Fibroblast of the aortic adventitia (primary cell): ENCODE measurements around the gene IGIP. TPM values are rescaled to one million over a fixed set of nuclear protein-coding genes. Genes with fewer than 3 reads are reported as not detected.

Experiments used
- DNase-seq: peaks from one replicate; pipeline ENCODE4 v3.0.0-alpha.2; 2010; ENCODE audit warnings: low read depth
- H3K4me3 ChIP-seq: 2 replicates; pipeline ENCODE4 v1.5.1; 2011; ENCODE audit warnings: low read depth, mild to moderate bottlenecking, control low read depth, low read length, moderate library complexity
- CTCF ChIP-seq: IDR thresholded peaks from 2 replicates; pipeline ENCODE4 v1.5.1; 2011; ENCODE audit warnings: mild to moderate bottlenecking, low read length, control low read depth, inconsistent platforms; ENCODE audit not compliant: insufficient read depth
- total RNA-seq: library from RNA; depleted of rRNA; stranded (reverse); fragments of >200 nt; gene quantifications from 2 replicates; pipeline ENCODE4 v1.2.3, GENCODE V29; 2012; ENCODE audit warnings: low replicate concordance

IGIP gene
- total RNA-seq, 1 donor = 13.7 TPM

- no peak for TF ChIP-seq CTCF
- H3K4me3 ChIP-seq = no peak overlapping the region
- DNase-seq = no peak
Observed at GRCh38 chr5:140178482-140179116, 52.9 kb downstream of the IGIP start.

Other genes with a start within 250 kb of the IGIP start
- gene NRG2, start 82.6 kb upstream of the IGIP start, total RNA-seq = 0.36 TPM in 1 of 2 replicates, not detected in the other
- 30.4 and 33.8 TPM in 2 replicates for gene PURA, start 11.8 kb upstream of the IGIP start, total RNA-seq
- 35.8 and 43.4 TPM in 2 replicates for gene CYSTM1, start 49.3 kb downstream of the IGIP start, total RNA-seq
- 31.2 and 60.2 TPM in 2 replicates for gene PFDN1, start 177.2 kb downstream of the IGIP start, total RNA-seq
- gene HBEGF, start 220.7 kb downstream of the IGIP start, total RNA-seq = 0.41 and 0.90 TPM in 2 replicates
- not detected in 2 replicates for gene SLC4A9, start 234.3 kb downstream of the IGIP start, total RNA-seq